SU-DHL-6 (cell line): Measurements from ENCODE around the gene PHAF1.

Source experiments
- EZH2phosphoT487 ChIP-seq: fragments of 200-600 bp; sonication (generic), shearing (Covaris generic); conservative IDR thresholded peaks from 2 replicates; pipeline ENCODE4 v1.6.1; 2018; ENCODE audit warnings: mild to moderate bottlenecking, antibody characterized with exemption, low read length, moderate library complexity, mixed read lengths
- TF ChIP-seq, protein P1 (sequence below): fragments of 200-600 bp; sonication (generic); IDR thresholded peaks from one replicate; pipeline ENCODE4 v1.5.1; 2017; ENCODE audit warnings: antibody characterized with exemption, mild to moderate bottlenecking, low read length, moderate library complexity; ENCODE audit not compliant: insufficient read depth, poor library complexity, severe bottlenecking

DNA sequence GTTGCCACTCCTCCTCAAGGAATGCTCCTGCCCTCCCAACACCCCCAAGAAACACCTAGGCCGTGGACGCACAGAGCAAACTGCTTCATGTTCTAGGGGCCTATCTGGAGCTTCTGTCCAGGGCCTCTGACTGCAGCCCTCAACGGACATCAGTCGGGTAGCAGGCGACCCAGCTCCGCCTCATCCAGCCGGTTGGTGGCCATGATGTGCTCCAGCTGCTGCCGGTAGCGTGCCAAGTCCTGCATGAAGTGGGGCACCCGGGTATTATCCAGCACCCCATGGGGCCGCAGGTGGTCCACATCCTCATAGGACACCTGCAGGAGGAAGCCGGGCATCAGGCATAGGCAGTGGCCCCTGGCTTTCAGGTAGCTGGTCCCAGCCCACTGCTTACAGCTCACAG, 66.9 kb downstream of the PHAF1 start:
- TF ChIP-seq, protein P1, sequence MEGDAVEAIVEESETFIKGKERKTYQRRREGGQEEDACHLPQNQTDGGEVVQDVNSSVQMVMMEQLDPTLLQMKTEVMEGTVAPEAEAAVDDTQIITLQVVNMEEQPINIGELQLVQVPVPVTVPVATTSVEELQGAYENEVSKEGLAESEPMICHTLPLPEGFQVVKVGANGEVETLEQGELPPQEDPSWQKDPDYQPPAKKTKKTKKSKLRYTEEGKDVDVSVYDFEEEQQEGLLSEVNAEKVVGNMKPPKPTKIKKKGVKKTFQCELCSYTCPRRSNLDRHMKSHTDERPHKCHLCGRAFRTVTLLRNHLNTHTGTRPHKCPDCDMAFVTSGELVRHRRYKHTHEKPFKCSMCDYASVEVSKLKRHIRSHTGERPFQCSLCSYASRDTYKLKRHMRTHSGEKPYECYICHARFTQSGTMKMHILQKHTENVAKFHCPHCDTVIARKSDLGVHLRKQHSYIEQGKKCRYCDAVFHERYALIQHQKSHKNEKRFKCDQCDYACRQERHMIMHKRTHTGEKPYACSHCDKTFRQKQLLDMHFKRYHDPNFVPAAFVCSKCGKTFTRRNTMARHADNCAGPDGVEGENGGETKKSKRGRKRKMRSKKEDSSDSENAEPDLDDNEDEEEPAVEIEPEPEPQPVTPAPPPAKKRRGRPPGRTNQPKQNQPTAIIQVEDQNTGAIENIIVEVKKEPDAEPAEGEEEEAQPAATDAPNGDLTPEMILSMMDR = no peak
- TF ChIP-seq EZH2phosphoT487 = no peak
